Activated B cell treated with CpG ODN at 0.5 μM for 24 hours (primary cell): ENCODE measurements around the gene DCDC2. TPM values are rescaled to one million over a fixed set of nuclear protein-coding genes. Genes with fewer than 3 reads are reported as not detected.

ENCODE experiments used
- ATAC-seq: fragments of 200-7000 bp; cut with Tn5 transposase; one replicate; pipeline ENCODE4 v1.10.0; 2021; ENCODE audit warnings: low read depth, mild to moderate bottlenecking, moderate library complexity
- CTCF ChIA-PET: fragments of 350-600 bp; sonication (Branson Sonifier 250); formaldehyde crosslinking; loops from one replicate; lab custom pipeline; 2021; ENCODE audit warnings: antibody characterized with exemption; lab: Charles Lee
- POLR2A ChIA-PET: fragments of 350-600 bp; sonication (Branson Sonifier 250); formaldehyde crosslinking; loops from one replicate; lab custom pipeline; 2021; ENCODE audit warnings: antibody characterized with exemption; lab: Charles Lee
- DNase-seq: peaks from one replicate; pipeline ENCODE4 v3.0.0; 2022
- H3K27ac Mint-ChIP-seq: one replicate; pipeline ENCODE4 v1.8.0; 2020; ENCODE audit warnings: mixed read lengths
- H3K27me3 Mint-ChIP-seq: one replicate; pipeline ENCODE4 v1.8.0; 2021; ENCODE audit warnings: mixed read lengths
- H3K36me3 Mint-ChIP-seq: one replicate; pipeline ENCODE4 v1.8.0; 2021; ENCODE audit warnings: low read depth, mixed read lengths
- H3K4me1 Mint-ChIP-seq: one replicate; pipeline ENCODE4 v1.8.0; 2021; ENCODE audit warnings: mixed read lengths
- H3K4me3 Mint-ChIP-seq: one replicate; pipeline ENCODE4 v1.8.0; 2020; ENCODE audit warnings: mild to moderate bottlenecking, mixed read lengths
- H3K9me3 Mint-ChIP-seq: one replicate; pipeline ENCODE4 v1.8.0; 2020; ENCODE audit warnings: mixed read lengths
- intact Hi-C: fragments of 100-400 bp; cut with micrococcal nuclease; formaldehyde crosslinking; loops from one replicate; pipeline ENCODE4 v1.15.1; 2024
- total RNA-seq: library from RNA; stranded (reverse); gene quantifications from 2 replicates; pipeline ENCODE4 v1.2.3, GENCODE V29; 2022
- TF ChIP-seq, protein P1 (sequence below): fragments of 200-600 bp; IDR thresholded peaks from one replicate; pipeline ENCODE4 v1.8.0; 2022; ENCODE audit warnings: antibody characterized with exemption, mild to moderate bottlenecking

The DCDC2 gene
- total RNA-seq, 1 donor from 2014 or later: not detected

DNA sequence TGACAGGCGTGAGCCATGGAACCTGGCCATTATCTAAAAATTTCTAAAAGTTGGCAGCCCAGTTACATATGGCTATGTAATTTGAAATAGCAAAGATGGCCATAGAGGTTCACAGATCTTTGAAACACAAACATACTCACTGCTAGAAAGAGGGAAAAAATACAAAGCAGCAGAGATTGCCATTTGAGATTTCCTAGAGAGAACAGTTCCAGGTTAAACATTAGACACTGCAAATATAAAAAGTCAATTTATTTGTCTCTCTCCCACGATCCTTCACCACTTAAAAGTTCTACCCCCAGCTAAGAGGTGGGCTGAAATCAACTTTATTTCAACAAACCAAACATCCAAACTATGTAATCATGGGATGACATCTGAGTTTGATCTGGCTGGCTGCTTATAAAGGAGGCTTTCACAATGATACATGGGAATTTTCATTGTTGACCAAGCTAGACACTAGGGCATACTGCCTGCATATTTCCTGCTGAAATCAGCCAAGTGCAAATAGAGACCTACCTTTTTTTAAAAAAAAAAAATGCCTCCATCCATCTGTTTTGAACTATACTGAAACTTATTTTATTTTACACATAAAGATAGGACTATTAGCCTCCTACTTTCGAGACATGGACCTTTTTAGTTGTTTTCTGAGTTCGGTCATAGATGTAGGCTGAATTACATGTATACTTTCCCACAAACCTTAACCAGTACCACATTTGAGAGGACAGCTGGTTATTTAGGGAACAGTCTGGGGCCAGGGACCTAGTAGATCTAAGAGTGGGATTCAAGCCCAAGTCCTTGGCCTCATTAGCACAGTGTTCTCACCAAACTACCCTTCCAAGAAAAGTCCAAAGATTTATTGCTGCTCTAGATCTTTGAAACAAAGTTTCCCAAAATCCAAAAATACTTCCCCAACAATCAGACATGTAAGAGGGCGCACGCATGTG lies 16.6 kb downstream of the DCDC2 start:
- ChIA-PET CTCF (no interaction called here), POLR2A (no interaction called here)
- Mint-ChIP-seq H3K4me1 (no peaks in the 10 kb centered on the region), H3K4me3 (no peak overlapping the region), H3K9me3 (peaks cover 14% of the 10 kb centered on the region), H3K27me3 (peaks cover 15% of the 10 kb centered on the region), H3K27ac (no peak overlapping the region), H3K36me3 (no peaks in the 10 kb centered on the region)
- DNase-seq (no peak), ATAC-seq (no peak)
- TF ChIP-seq, protein P1, sequence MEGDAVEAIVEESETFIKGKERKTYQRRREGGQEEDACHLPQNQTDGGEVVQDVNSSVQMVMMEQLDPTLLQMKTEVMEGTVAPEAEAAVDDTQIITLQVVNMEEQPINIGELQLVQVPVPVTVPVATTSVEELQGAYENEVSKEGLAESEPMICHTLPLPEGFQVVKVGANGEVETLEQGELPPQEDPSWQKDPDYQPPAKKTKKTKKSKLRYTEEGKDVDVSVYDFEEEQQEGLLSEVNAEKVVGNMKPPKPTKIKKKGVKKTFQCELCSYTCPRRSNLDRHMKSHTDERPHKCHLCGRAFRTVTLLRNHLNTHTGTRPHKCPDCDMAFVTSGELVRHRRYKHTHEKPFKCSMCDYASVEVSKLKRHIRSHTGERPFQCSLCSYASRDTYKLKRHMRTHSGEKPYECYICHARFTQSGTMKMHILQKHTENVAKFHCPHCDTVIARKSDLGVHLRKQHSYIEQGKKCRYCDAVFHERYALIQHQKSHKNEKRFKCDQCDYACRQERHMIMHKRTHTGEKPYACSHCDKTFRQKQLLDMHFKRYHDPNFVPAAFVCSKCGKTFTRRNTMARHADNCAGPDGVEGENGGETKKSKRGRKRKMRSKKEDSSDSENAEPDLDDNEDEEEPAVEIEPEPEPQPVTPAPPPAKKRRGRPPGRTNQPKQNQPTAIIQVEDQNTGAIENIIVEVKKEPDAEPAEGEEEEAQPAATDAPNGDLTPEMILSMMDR: no peak
- intact Hi-C loops: no loop called here

DNA sequence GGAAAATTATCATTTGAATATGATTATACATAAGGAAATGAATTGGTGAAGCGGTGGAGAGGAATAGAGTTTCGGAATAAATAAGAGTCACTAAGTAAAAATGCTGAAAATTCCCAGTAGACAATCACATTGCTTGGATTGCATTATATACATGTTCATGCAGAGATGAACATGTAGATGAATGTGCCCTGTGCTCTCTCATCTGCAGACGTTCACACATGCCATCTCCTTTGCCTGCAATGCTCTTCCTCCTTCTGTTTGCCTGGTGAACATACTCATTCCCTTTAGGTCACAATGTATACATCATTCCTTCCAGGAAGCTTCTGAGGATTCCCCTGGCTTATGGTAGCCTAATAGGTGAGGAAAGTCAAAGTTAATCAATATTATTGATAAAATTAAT lies 17.9 kb downstream of the DCDC2 start:
- Mint-ChIP-seq H3K4me1 (no peaks in the 10 kb centered on the region), H3K4me3 (no peak overlapping the region), H3K9me3 (peaks cover 14% of the 10 kb centered on the region), H3K36me3 (no peaks in the 10 kb centered on the region), H3K27me3 (peaks cover 10% of the 10 kb centered on the region), H3K27ac (no peak overlapping the region)
- intact Hi-C loops: no loop called here
- DNase-seq (no peak), ATAC-seq (no peak)
- TF ChIP-seq, protein P1: no peak
- ChIA-PET POLR2A (no interaction called here), CTCF (no interaction called here)

DNA sequence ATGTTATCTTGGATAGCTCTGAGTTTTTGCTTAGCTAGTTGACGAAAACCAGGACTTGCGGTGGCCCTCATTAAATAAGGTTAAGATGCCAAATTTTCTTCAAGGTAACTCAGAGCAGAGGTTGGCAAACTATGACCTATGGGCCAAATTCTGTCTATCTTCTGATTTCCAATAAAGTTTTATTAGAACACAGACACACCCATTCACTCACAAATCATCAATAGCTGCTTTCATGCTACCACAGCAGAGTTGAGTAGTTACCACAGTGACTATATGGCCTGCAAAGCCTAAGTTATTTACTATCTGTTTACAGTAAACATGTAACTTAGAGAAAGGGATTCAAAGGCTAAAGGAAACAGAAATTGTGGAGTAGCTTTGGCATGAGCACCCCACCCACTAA lies 23.6 kb downstream of the DCDC2 start:
- H3K36me3 Mint-ChIP-seq: no peaks in the 10 kb centered on the region
- TF ChIP-seq, protein P1: no peak
- ATAC-seq (no peak), DNase-seq (no peak)
- no peaks in the 10 kb centered on the region for H3K4me1 Mint-ChIP-seq
- H3K9me3 Mint-ChIP-seq: peaks cover 12% of the 10 kb centered on the region
- H3K4me3 Mint-ChIP-seq: no peak overlapping the region
- no peak overlapping the region for H3K27ac Mint-ChIP-seq
- intact Hi-C loops: no loop called here
- ChIA-PET CTCF (no interaction called here), POLR2A (no interaction called here)
- peaks cover 12% of the 10 kb centered on the region for H3K27me3 Mint-ChIP-seq

DNA sequence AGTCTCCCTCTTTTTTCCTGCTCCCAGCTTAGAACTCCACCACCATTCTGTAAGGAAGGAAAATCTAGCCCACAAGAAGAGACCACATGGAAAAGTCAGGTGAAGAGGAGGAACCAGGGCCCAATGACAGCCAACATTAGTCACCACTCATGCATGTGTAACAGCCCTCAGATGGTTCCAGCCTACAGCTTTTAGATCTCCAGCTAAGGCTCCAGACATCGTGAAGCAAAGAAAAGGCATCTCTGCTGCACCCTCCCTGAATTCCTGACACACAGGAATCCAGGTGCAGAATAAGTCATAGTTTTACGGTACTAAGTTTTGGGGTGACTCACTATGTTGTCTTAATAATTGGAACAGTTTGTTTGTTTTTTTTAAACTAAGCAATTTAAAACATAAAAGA lies 25.5 kb downstream of the DCDC2 start:
- H3K9me3 Mint-ChIP-seq: no peaks in the 10 kb centered on the region
- POLR2A ChIA-PET: no interaction called here
- CTCF ChIA-PET: no interaction called here
- H3K4me1 Mint-ChIP-seq: no peaks in the 10 kb centered on the region
- H3K4me3 Mint-ChIP-seq: no peak overlapping the region
- no peaks in the 10 kb centered on the region for H3K36me3 Mint-ChIP-seq
- TF ChIP-seq, protein P1: no peak
- no peak overlapping the region for H3K27ac Mint-ChIP-seq
- DNase-seq: no peak
- intact Hi-C loops: no loop called here
- ATAC-seq: no peak
- peaks cover 19% of the 10 kb centered on the region for H3K27me3 Mint-ChIP-seq

DNA sequence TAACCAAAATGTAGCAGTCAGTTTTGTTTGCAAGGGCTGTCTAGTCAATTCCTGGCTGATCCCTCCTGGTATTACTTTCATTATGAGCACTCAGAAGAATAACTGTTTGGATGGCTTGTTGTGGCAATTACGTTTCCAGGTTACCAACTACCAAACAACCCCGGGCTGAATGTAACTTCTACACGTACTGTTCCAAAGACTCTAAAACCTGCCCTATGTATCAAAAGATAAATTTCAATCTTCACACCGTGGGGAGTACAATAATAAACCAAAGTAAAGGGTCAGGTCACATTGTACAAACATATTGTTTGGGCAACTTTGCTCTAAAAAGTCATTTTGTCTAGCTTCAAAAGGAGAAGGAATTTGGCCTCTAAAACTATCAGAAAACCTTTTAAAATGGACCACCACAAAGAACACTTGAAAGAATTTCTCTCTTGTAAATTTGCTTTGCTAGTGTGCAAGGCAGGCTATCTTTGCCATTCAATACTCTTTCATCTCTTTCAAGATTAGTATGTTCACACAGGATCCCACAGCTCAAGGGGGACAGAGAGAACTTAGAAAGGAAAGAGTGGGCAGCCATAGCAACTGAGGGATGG lies 27.6 kb downstream of the DCDC2 start:
- Mint-ChIP-seq H3K36me3 (no peaks in the 10 kb centered on the region), H3K27ac (no peak overlapping the region), H3K4me3 (no peak overlapping the region), H3K27me3 (peaks cover 19% of the 10 kb centered on the region), H3K4me1 (no peaks in the 10 kb centered on the region), H3K9me3 (no peaks in the 10 kb centered on the region)
- CTCF ChIA-PET: no interaction called here
- ATAC-seq: no peak
- no peak for DNase-seq
- TF ChIP-seq, protein P1: no peak
- intact Hi-C loops: no loop called here
- POLR2A ChIA-PET: no interaction called here
